Activated CD8-positive, alpha-beta memory T cell treated with anti-CD3 and anti-CD28 coated beads, Interleukin-2, amount 50 U/mL, for 1 hour (primary cell): ENCODE results near the gene FLYWCH2.
"Not testable (repeated sequence)": the region's sequence is repeated elsewhere in the genome, so short reads cannot be mapped to it uniquely, and the experiment has no call there.

ENCODE experiments used
- DNase-seq: peaks from one replicate; pipeline ENCODE4 v3.0.0-alpha.2; 2020; ENCODE audit errors: extremely low read depth

The FLYWCH2 gene

DNA sequence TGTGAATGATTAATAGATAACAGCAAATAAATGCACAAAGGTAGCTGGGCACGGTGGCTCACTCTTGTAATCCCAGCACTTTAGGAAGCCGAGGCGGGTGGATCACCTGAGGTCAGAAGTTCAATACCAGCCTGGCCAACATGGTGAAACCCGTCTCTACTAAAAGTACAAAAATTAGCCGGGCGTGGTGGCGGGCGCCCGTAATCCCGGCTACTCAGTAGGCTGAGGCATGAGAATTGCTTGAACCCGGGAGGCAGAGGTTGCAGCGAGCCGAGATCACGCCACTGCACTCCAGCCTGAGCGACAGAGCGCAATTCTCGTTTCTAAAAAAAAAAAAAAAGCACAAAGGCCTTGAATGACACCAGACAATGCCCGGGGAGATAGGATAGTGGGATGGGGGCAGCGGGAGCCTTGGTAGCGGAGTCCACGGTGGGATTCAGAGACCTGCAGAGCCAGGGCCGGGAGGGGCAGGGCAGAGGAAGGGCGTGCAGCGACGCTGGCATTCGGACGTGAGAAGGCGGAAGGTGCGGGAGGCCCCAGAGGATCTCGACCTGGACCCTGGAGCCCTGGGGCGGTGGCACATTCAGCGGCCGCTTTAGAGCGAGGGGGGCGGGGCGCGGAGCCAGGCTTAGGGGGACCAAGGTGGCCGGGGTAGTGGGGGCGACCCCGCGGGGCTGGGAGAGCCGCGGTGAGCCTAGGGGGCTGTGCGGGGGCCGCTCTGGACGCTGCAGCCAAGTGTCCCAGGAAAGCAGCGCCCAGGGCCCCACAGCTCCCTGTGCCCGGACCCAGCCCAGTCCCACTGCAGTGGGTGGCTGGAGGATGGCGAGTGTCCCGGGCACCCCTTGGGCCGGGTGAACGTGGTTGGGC, 999 bp upstream of the FLYWCH2 start:
- no peak for DNase-seq

DNA sequence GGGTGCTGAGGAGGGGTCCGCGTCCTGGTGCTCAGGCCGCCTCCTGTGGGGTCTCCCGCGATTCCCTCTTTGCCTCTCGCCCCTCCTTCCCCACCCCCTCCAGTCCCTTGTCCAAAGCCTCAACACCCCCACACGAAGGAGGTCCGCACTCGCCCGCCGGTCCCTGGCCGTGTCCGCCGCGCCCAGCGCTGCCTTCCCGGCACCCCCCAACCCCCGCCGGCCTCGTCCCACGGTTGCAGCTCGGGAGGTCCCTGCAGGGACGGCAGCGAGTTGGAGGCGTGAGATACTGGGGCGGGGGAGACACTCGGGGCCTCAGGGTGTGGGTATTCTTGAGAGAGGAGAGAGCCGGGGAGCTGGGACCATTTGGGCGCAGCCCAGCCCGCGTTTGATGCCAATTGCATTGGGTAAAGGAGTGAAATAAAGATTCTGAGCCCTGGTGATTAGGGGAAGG, 468 bp downstream of the FLYWCH2 start:
- no peak for DNase-seq

- DNase-seq, result no peak
Observed at GRCh38 chr16:2884041-2884451, 1.0 kb downstream of the FLYWCH2 start.

- no peak for DNase-seq
Observed at GRCh38 chr16:2894231-2894630, 11.2 kb downstream of the FLYWCH2 start.

DNA sequence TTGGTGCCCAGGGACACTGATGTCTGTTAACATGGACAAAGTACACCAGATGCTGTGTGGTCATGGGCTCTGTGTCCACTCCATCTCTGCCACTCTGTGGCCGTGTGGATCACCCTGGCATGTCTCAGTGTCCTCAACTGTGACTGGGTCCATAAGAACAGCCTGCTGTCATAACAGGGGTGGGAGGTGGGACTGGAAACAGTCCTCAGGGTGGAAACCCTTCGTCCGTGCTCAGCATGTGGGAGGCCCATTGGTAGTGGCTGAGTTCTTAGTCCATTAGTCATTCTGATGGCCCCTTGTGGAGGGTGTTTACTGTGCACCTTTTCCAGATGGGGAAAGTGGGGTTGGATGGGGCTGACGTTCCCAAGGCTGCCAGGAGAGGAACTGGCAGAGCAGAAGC, 12.8 kb downstream of the FLYWCH2 start:
- no peak for DNase-seq

DNA sequence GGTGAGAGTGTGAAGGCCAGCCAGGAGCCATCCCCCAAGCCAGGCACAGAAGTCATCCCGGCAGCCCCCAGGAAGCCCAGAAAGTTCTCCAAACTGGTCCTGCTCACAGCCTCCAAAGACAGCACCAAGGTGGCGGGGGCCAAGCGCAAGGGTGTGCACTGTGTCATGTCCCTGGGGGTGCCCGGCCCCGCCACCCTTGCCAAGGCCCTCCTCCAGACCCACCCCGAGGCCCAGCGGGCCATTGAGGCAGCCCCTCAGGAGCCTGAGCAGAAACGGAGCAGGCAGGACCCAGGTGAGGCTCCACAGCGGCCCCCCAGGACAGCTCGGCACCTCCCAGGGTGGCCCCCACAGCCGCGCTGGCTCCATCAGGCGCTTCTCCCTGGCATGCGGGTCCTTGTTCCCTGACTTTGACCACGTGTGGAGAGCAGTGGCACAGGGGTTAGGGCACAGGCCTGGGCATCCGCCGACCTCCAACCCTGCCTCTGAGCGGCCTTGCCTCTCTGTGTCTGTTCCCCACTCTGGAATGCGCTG, 13.5 kb downstream of the FLYWCH2 start:
- no peak for DNase-seq

GRCh38 chr16:2897110-2897509, 14.1 kb downstream of the FLYWCH2 start:
- no peak for DNase-seq

DNA sequence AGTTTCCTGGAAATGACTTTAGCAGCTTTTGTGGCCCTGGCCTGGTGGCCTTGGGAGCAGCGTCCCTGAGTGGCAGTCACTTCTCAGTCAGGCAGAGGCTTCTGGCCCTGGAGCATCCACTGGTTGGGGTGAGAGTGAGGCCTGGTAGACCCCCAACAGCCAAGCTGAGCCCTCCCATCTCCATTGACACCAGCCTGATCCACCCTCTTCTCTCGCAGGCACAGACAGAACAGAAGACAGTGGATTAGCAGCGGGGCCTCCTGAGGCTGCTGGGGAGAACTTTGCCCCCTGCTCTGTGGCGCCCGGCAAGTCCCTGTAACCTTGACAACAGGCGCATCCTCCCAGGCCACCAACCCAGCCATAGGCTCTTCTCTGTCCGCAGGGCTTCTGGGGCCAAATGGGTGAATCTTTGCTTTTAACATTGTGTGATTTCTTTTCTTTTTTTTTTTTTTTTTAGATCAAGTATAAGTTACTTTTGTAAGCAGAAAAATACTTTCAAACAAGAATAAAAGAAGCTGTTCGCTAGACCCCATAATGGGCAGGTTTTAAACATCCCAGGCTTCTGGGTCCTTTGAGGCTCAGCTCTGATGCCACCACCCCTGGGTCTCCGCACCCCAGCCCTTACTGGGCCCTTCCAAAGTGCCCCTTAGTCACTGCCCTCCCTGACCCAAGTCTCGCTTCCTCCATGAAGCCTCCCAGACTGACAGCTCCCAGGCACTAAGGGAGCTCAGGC, 16.0 kb downstream of the FLYWCH2 start:
- no peak for DNase-seq

GRCh38 chr16:2899564-2900072, 16.6 kb downstream of the FLYWCH2 start:
- no peak for DNase-seq

- DNase-seq, result no peak
Observed at GRCh38 chr16:2900526-2901075, 17.6 kb downstream of the FLYWCH2 start.

- DNase-seq, result no peak
Observed at GRCh38 chr16:2902337-2903130, 19.5 kb downstream of the FLYWCH2 start.

GRCh38 chr16:2904100-2904921, 21.3 kb downstream of the FLYWCH2 start:
- DNase-seq, result no peak

- DNase-seq, result no peak
Observed at GRCh38 chr16:2904922-2905240, 21.9 kb downstream of the FLYWCH2 start.

DNA sequence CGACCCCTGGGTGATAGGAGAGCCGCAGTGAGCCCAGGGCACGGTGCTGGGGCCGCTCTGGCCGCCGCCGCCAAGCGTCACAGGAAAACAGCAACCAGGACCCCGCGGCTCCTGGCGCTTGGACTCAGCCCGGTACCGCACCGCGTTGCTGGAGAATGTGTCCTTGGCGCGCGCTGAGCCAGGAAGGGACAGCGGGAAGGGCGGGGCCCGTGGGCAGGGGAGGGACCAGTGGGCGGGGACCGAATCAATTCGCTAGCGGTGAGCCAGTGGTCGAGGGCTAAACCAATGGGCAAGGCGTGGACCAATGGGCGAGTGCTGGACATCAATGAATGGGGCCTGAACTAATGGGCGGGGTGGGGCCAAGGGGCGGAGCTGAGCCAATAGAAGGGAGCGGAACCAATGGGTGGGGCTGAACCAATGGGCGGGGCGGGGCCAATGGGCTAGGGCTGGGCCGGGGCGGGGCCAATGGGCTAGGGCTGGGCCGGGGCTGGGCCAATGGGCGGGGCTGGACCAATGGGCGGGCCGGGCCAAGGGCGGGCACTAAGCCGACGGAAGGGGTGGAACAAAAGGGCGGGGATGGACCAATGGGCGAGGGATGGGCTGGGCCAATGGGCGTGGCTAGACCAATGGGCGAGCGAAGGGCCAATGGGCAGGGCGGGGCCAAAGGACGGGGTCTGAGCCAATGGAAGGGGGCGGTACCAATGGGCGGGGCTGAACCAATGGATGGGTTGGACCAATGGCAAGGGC, 22.4 kb downstream of the FLYWCH2 start:
- DNase-seq, result peak; percentile 72

DNA sequence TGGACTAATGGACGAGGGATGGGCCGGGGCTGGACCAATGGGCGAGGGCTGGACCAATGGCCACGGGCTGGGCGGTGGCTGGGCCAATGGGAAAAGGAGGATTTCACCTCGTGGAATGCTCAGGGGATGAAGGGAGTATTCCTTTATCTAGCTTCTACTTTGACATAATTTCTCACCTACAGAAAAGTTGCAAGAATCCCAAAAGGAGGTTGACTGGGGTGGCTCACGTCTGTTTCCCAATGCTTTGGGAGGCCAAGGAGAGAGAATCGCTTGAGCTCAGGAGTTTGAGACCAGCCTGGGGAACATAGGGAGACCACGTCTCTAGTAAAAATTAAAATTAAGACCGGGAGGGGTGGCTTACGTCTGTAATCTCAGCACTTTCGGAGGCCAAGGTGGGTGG, 23.0 kb downstream of the FLYWCH2 start:
- no peak for DNase-seq

DNA sequence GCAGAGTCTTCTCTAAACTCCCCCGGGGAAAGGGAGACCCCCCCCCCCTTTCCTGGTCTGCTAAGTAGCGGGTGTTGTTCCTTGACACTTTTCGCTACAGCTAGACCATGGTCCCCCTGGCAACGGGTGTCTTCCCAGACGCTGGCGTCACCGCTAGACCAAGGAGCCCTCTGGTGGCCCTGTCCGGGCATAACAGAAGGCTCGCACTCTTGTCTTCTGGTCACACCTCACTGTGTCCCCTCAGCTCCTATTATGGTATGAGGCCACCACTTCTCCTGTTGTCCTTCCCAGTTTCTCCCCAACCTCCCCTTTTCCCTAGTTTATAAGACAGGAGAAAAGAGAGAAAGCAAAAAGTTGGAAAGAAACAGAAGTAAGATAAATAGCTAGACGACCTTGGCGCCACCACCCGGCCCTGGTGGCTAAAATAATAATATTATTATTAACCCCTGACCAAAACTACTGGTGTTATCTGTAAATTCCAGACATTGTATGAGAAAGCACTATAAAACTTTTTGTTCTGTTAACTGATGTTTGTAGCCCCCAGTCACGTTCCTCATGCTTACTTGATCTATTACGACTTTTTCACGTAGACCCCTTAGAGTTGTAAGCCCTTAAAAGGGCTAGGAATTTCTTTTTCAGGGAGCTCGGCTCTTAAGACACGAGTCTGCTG, 24.2 kb downstream of the FLYWCH2 start:
- DNase-seq, result not testable (repeated sequence)

DNA sequence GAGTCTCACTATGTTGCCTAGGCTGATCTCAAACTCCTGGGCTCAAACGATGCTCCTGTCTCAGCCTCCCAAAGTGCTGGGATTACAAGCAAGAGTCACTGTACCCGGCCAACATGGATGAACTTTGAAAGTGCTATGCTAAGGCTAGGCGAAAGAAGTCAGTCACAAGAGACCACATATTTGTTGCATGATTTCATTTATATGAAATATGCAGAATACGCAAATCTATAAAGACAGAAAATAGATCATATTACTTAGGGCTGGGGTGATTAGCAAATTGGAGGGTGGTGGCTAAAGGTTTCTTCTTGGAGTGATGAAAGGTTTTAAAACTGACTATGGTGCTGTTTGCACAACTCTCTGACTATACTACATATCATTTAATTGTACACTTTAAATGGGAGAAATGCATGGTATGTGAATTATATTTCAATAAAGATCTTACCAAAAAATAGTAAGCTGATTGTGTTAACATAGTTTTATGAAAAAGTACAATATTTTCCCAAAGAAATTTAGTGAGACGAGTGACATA, 27.5 kb downstream of the FLYWCH2 start:
- DNase-seq, result no peak

DNA sequence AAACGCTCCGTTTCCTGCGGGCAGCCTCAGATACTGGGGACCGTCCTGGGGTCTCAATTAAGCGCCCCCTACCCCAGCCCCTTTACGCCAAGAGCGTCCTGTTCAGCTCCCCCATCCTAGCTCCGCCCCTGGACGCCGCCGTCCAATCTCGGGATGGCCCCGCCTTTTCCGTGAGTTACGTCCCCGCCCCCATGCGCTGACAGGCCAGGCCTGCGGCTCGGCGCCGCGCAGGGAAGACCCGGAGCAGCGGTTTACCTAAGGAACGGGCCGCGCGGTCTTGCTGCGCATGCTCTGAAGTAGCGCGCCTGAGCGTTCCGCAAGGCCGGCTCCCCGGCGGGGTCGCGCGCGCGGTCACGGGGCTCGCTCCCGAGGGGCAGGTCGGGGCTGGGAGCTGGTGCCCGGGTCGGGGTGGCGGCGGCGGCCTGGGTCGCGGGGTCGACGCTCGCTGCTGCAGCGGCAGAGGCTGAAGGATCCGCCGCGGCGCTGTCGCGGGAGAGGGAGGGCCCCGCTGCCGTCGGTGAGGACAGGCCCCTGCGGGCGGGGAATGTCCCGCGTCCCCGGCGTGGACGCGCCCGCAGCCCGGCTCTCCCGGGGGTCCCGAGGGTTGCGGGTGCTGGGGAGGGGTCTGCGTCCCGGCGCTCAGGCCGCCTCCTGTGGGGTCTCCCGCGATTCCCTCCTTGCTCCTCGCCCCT, 28.8 kb downstream of the FLYWCH2 start, which contains the start of gene FLYWCH1:
Gene FLYWCH1 (plus strand): TSS at position 294 of the 692 bp plus-strand sequence. CDS start 17,755 bp downstream, outside the sequence.
- DNase-seq, result peak; percentile 94
